Measurements from ENCODE around the gene AMIGO3.
A peak's percentile ranks its signal among the peaks of the same experiment; 100 is the strongest.

The AMIGO3 gene

GRCh38 chr3:49724586-49724985, 5.1 kb upstream of the AMIGO3 start:
- DNase-seq, result no peak

GRCh38 chr3:49723628-49724551, 4.4 kb upstream of the AMIGO3 start, which contains the start of gene GMPPB:
Gene GMPPB, minus strand, starts transcription at chr3:49723951. Its CDS starts 225 bp downstream, at chr3:49723726.
- peak; percentile 40 for DNase-seq

GRCh38 chr3:49723296-49723627, 3.8 kb upstream of the AMIGO3 start:
- no peak for DNase-seq

- no peak for DNase-seq
These were observed 3.4 kb upstream of the AMIGO3 start for GRCh38 chr3:49722896-49723295.

- DNase-seq, result no peak
These were observed 2.7 kb upstream of the AMIGO3 start for GRCh38 chr3:49721896-49722781.

- DNase-seq, result no peak
These were observed 2.1 kb upstream of the AMIGO3 start for GRCh38 chr3:49721596-49721895.

- DNase-seq, result no peak
These were observed 1.5 kb upstream of the AMIGO3 start for GRCh38 chr3:49720855-49721595.

- no peak for DNase-seq
These were observed 648 bp downstream of the AMIGO3 start for GRCh38 chr3:49718858-49719213.

GRCh38 chr3:49717959-49718857, 1.3 kb downstream of the AMIGO3 start:
- DNase-seq, result no peak

- no peak for DNase-seq
These were observed 2.1 kb downstream of the AMIGO3 start for GRCh38 chr3:49717211-49717958.

GRCh38 chr3:49716691-49717210, 2.7 kb downstream of the AMIGO3 start:
- DNase-seq, result no peak

GRCh38 chr3:49716169-49716568, 3.3 kb downstream of the AMIGO3 start:
- DNase-seq, result no peak

GRCh38 chr3:49715611-49716121, 3.8 kb downstream of the AMIGO3 start:
- DNase-seq, result no peak

- DNase-seq, result no peak
These were observed 4.5 kb downstream of the AMIGO3 start for GRCh38 chr3:49714728-49715550.

GRCh38 chr3:49713336-49714105, 6.0 kb downstream of the AMIGO3 start:
- no peak for DNase-seq

- DNase-seq, result no peak
These were observed 6.7 kb downstream of the AMIGO3 start for GRCh38 chr3:49712631-49713317.

GRCh38 chr3:49712166-49712565, 7.3 kb downstream of the AMIGO3 start:
- DNase-seq, result no peak

GRCh38 chr3:49711489-49711888, 8.0 kb downstream of the AMIGO3 start:
- DNase-seq, result no peak

GRCh38 chr3:49709852-49710251, 9.6 kb downstream of the AMIGO3 start:
- DNase-seq, result no peak

Measured in NCI-H1694 treated with DMSO at 0.1 percent for 48 hours (cell line).